GM21737 (cell line): ENCODE data around the gene NFU1.
"Not testable (repeated sequence)": the region's sequence is repeated elsewhere in the genome, so short reads cannot be mapped to it uniquely, and the experiment has no call there.

Experiments used
- ATAC-seq: cut with Tn5 transposase; IDR thresholded peaks from one replicate; pipeline ENCODE4 v1.9.1; 2021; ENCODE audit warnings: mild to moderate bottlenecking, moderate library complexity; ENCODE audit not compliant: unreplicated experiment

The NFU1 gene

DNA sequence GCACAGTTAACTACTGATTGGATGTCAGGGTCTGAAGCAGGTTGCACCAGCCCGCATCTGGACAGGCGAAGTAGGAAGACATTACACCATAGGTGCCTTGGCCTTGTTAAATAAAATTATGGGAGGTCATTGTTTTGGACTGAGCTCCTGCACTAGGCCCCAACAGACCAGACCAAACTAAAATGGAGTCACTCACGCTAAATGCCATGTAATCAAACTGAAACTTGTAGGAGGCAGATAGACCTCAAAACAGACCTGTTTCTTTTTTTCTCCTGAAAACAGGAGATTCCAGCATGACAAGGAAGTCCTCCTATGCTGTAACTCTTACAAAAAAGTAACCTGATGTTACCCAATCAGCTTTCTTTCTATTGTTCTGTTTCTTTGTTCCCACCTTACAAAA is 15.5 kb upstream of the NFU1 start:
- ATAC-seq: no peak

DNA sequence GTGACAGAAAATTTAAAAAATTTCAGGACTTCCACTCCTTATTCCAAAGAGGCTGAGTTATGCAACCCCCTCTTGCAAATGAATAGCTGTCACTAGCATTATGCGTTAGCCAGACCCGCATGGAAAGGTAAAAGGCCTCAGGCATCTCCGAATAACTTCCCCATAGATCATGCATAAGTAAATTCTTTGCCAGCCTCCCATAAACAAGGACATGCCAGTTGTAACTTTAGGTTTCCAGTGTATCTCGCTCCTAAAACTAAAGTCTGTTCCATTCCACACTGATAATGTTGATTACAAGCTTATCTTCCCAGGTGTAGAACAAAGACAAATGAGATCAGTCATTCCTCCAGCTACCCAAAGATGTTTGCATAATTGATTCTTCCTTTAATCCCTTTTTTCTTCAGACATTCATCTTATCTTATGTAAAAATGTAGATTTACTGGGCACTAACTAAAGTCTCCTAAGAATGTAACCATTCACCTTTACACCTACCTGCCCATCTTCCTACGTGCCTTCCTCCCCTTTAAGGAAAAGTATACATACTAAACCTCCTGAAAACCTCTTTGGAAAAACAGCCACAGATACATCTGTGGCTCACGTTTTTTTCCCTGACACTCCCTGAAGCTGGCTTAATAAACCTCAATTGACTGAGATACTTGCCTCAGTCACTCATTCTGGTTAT is 13.6 kb upstream of the NFU1 start:
- no peak for ATAC-seq

DNA sequence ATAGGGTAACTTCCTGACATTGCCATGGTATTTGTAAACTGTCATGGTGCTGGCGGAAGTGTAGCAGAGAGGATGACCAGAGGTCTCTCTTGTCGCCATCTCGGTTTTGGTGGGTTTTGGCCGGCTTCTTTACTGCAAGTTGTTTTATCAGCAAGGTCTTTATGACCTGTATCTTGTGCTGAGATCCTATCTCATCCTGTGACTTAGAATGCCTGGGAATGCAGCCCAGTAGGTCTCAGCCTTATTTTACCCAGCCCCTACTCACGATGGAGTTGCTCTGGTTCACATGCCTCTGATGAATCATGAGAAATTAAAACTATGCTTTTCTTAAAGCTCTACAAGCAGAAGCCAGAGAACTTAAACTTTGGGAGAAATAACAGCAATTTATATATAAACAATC is 12.7 kb upstream of the NFU1 start:
- no peak for ATAC-seq

DNA sequence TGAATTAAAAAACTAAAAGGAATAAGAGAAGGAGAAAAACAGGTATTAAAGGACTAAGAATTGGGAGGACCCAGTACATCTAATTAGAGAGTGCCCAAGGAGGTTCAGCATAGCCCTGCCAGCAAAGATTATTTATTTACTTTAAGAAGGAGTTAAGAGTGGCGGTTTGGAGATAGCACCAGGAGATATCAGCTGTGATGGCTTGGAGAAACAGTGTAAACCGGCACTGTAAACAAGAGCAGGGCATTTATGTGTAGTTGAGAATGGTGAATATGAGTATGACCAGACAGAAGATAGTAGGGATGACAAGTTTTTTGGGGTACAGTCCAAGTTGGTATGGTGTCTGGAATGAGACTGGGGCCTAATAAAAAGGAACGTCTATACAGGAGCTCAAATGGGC is 6.4 kb upstream of the NFU1 start:
- ATAC-seq: not testable (repeated sequence)

DNA sequence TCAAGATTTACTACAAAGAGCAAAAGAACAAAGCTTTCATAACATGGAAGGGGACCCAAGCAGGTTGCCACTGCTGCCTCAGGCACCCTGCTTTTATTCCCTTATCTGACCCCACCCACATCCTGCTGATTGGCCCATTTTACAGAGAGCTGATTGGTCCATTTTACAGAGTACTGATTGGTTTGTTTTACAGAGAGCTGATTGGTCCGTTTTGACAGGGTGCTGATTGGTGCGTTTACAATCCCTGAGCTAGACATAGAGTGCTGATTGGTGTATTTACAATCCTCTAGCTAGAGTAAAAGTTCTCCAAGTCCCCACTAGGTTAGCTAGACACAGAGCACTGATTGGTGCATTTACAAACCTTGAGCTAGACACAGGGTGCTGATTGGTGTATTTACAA is 2.3 kb upstream of the NFU1 start:
- not testable (repeated sequence) for ATAC-seq

DNA sequence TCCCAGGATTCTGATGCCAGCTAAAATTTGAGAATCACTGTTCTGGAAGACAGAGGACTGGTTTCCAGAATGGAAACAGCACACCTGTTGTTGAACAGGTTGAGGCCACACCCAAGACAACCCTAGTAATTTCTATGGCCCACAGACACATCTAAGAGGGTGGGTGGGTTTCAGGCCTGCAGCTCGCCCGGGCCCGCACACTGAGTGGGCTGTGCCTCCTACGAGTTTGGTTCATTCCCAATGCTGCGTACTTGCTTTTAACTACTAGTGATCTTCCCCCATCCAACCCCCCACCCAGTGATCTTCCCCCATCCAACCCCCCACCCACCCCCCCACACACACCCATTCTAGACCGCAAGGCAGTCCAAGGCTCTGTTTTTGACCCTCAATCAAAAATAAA is 1.3 kb upstream of the NFU1 start:
- no peak for ATAC-seq

DNA sequence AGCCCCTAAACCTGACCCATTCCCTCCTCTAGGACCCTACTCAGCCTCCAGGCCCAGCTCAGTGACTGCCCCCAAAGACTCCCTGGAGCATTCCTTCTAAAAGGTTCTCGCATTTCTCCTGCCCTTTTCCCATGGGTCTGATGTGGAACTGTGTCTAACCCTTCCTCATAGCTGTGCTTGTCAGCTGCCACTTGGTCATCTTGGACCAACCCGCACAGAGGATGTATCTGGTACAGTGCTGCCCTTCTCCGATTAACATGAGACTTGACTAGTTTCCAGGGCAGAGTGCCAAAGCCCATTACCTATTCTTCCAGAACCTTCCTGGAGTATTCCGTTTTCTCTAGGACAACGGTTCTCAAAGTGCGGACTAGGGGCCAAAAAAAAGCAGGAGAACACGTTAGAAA is 518 bp upstream of the NFU1 start:
- ATAC-seq: no peak

DNA sequence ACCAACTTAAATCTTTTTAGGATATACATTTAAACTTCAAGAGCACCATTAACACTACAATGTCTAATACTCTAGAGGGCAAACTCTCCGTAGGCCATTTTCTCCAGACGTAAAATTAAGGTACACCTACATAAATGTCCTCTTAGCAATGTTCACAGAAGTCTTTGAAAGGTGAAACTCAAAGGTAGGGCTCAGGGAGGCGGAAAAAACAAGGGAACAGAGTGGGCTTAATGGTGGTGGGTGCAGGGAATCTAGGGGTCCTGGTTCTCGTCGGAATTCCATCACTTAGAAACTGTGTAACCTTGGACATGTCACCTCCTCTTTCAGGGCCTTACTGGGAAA is 668 bp downstream of the NFU1 start:
- peak; percentile 2 for ATAC-seq

DNA sequence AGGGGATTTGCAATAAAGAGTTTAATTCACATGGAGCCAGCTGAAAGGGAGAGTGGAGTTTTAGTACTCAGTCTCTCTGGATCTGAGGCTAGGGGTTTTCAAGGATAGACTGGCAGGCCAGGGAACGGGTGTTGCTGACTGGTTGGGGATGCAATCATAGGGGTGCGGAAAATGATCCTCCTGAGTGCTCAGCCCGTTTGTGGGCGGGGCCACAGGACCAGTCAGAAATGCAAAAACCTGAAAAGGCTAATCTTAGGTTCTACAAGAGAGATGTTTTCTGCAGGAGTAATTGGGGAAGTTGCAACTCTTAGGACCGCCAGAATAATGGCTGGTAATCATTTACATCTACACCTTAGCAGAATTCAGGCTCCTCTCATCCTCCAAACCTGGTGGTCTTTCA is 2.5 kb downstream of the NFU1 start:
- no peak for ATAC-seq

DNA sequence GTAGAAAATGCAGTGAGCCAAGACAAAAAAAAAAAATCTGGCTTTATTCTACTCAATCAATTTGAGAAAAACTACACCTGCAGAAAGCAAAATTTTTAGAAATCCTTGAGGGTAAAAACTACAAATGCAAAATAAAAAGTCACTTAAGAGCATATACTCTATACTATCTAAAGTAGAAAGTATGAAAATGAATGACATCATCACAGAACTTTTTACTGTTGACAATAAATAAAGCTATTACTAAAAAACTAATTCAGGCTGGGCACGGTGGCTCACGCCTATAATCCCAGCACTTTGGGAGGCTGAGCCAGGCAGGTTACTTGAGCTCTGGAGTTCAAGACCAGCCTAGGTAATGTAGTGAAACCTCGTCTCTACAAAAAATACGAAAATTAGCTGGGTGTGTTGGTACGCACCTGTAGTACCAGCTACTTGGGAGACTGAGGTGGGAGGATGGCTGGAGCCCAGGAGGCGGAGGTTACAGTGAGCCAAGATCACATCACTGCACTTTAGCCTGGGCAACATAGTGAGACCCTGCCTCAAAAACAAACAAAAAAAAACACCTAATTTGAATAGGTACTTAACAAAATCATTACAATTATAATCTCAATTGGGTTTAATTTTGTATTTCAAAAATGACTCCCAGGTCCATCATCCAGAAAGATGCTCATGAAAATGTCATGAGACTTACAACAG is 7.6 kb downstream of the NFU1 start:
- no peak for ATAC-seq

DNA sequence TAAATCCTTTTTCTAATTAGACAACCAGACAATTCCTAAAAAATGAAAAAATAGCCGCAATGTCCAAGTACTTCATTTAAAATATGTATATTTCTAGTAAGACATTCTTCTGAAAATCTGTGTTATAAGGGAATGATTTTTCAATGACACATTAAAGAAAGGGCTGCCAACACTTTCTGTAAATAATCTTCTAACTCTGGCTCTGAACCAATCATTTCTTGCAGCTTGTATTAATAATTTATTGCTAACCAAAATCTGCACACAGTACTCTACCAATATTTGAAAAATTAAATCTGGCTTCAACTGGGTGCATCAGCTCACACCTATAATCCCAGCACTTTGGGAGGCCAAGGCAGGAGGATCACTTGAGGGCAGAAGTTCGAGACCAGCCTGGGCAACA is 8.3 kb downstream of the NFU1 start:
- no peak for ATAC-seq

DNA sequence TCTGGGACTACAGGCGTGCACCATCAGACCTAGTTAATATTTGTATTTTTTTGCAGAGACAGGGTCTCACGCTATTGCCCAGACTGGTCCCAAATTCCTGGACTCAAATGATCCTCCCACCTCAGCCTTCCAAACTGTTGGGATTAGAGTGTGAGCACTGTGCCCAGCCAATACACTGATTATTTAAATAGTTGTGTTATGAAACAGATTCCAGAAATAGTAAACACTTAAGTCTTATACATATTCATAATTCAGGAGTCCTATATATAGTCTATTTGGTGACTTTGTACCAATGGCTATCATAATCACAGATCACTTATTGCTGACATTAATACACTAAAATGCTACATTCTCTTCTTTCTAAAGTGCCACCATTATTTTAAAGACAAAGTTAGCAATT is 12.8 kb downstream of the NFU1 start:
- ATAC-seq: no peak

DNA sequence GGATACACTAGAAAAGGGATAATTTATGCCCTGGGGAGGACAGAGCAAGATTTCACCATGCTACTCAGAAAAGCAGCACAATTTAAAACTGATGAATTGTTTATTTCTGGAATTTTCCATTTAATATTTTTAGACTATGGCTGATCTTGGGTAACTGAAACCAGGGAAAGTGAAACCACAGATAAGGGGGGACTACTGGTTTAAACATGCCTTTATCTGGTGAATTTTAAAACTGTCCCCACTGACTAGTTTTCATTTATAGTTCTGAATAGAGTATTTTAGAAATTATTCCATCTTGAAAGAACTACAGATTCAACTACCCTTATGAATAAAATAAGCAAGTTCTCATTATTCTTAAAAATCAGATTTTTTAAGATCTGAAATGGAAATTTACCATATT is 15.0 kb downstream of the NFU1 start:
- ATAC-seq: no peak

DNA sequence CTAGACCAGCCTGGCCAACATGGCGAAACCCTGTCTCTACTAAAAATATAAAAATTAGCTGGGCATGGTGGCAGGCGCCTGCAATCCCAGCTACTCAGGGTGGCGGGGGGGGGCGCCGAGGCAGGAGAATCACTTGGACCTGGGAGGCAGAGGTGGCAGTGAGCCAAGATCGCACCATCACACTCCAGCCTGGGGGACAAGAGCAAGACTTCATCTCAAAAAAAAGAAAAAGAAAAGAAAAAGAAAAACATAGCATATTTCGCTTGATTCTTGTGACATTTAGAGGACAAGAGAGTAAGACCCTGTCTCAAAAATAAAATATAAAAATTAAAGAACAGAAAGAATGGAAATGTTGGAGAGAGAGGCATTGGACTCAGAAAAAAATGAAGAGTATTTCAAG is 18.1 kb downstream of the NFU1 start:
- not testable (repeated sequence) for ATAC-seq

DNA sequence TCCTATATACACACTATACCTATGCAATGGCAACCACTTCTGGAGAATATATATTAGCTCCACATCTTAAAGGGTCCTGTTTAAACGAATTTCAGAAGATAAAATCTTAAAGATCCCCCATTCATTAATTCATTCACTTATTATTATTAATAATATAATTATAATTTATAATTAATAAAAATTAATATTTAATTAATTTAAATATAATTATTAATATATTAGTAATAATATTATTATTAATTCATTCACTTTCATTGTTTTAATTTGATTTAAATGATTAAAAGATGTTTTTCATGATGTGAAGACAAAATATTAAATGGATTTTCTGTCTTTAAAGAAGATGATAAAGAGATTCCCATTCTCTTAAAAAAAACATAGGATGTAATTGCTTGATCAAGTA is 21.1 kb downstream of the NFU1 start:
- ATAC-seq: no peak

DNA sequence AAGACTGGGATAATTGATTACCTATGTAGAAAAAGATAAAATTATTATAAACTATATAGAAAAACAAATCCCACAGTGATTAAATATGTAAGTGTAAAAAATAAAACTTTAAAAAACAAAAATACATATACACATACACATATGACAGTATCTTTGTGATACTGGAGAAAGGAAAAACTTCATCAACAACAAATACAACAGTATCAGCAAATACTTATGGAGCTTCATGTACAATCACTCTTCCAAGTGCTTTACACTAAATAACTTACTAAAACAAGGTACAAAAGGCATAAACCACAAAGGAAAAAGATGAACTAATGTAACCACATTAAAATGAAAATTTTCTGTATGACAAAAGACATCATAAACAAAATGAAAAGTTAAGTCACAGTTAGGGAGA is 26.1 kb downstream of the NFU1 start:
- no peak for ATAC-seq

DNA sequence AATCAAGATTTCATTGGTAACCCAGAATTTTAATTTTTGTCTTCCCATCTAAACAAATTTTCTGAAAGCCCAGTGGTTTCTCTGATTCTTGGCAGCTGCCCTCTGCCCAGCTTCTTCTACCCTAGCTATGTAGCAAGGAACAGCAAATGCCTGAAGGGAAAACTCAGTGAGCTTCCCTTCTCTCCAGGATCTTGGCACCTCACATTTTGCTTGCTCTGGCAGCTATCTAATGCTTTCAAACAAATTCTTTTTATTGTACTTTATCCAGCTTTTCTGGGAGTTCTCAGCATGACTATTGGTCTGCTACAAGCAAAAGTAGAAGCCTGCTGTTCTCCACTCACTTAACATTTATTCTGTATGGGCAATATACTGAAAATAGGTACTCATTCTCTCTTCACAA is 31.9 kb downstream of the NFU1 start:
- no peak for ATAC-seq

DNA sequence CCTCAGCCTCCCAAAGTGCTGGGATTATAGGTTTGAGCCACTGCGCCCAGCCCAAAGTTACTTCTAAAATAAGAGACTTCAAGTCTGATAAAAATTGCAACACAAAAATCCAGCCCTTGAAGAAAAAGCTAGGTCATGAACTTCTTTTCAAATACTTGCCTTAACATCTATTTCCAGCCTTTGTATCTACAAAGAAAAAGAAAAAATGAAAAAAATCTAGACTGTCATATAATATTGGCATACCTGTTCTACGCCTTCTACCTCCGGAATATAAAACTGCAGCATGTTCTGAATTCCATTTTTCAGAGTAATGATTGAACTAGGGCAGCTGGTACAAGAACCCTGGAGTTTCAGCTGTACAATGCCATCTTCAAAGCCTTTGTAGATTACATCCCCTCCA is 37.1 kb downstream of the NFU1 start:
- no peak for ATAC-seq

DNA sequence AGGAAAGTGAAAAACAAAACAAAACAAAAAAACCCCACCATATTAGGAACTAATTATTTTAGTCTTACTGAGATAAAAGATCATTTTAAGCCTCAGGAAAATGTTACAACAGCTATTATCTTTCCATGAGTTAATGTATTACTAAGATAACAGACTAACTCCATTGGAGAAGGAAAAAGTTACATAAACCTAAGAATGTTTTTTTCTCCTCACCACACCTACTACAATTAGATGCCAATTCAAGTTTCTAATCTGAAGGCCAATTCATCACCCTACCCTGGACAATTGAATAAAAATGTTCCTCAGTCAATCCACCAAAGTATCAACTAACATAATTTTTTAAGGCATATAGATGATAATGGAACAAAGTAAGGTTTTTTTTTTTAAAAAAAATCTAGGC is 40.0 kb downstream of the NFU1 start:
- no peak for ATAC-seq

DNA sequence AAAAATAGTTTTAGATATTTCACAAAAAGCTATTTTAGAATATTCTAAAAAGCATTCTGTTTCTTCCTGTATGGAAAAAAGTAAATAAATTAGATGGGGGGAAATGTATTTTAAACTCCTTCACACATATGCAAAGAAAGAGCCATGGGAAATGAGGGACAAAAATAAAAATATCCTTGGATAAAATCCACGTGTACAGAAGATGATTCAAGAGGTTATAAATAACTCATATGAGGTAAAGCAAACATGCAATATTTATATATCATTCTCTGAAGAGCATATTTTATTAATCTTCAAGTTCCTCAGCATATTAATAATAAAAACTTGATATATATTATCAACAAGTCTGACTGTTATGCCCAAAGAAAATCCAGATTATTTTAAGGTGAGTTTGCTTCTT is 41.4 kb downstream of the NFU1 start:
- ATAC-seq: no peak

DNA sequence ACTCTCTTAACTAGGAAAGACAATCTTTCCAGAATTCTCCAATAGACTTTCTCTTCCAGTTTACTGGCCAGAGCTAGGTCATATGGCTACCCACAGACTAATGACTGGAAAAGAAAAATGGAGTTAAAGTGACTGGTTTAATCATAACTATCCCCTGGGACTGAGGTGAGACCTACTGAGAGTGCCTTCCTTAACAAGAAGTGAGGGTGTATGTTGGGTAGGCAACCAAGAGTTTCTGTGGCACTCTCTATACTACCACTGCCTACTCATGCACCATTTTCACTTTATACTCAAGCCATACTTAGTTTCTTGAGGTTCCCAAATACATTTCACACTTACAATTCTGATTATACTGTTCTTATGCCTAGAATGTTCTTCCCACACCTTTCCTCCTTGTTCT is 43.3 kb downstream of the NFU1 start:
- ATAC-seq: no peak

DNA sequence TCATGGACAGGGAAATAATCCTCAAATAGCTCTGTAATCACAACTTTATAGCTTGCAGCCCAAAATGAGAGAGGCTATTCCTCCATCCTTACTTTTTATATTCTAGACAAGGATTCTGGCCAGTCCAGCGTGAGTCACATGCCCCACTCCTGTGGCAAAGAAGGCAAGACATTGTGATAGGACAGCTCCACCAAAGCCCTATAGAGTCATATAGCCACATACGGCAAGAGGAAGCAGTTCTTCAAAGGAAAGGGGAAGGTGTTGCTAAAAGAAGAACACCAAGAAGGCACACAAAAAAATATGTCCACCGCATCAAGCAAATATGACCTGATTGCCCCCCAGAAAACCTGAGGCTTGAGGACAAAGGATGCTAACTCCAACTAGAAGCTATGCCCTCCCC is 46.8 kb downstream of the NFU1 start:
- ATAC-seq: no peak

DNA sequence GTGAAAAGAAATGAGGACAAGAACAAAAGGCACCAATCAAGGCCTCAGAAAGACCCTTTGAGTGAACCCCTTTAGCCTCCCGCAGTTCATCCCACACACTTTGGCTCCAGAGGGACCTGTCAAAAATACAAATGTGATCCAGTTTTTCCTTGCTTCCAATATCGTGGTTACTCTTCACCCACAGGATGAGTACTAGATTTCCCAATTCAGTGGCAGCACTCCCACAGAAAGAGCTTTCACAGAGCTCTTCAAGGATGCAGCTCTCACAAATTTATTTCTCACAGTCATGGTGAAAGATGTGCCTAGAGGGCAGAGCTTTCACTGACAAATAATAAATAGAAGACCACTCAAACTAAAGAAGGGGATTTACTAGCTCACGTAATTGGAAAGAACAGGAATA is 47.2 kb downstream of the NFU1 start:
- no peak for ATAC-seq
